GM12878 (cell line): ENCODE data around the gene KCNB1. TPM values are rescaled to one million over a fixed set of nuclear protein-coding genes. Genes with fewer than 3 reads are reported as not detected.

ENCODE experiments used
- ATAC-seq: fragments of 200-7000 bp; cut with Tn5 transposase; 3 replicates; pipeline ENCODE4 v1.9.1; 2020; ENCODE audit warnings: mild to moderate bottlenecking, moderate library complexity
- BruUV-seq: library from RNA; stranded (reverse); fragments of 400-500 nt; replicated peaks from 2 replicates; lab custom pipeline; 2021; lab: Mats Ljungman, UMichigan
- CTCF ChIA-PET: fragments of 300-600 bp; sonication (Branson Sonifier 250); formaldehyde crosslinking; extraction: SDS; loops from one replicate; lab custom pipeline; 2021; ENCODE audit warnings: inconsistent platforms; lab: Yijun Ruan, JAX
- POLR2A ChIA-PET: fragments of 350-600 bp; formaldehyde crosslinking; extraction: SDS; loops from one replicate; lab custom pipeline; 2021; ENCODE audit warnings: inconsistent platforms; lab: Charles Lee
- RAD21 ChIA-PET: fragments of 300-600 bp; sonication (Branson Sonifier 250); formaldehyde crosslinking; loops from one replicate; lab custom pipeline; 2023; ENCODE audit warnings: antibody characterized with exemption; ENCODE audit not compliant: unreplicated experiment; lab: Charles Lee
- SMC1A ChIA-PET: fragments of 300-600 bp; sonication (Branson Sonifier 250); formaldehyde crosslinking; loops from one replicate; lab custom pipeline; 2023; ENCODE audit not compliant: unreplicated experiment, uncharacterized antibody; lab: Charles Lee
- DNase-seq: peaks from one replicate; pipeline ENCODE4 v3.0.0-alpha.2; 2011; ENCODE audit warnings: low read depth, low spot score
- FAIRE-seq: peaks from 3 replicates; lab custom pipeline; 2011; peaks lifted over from hg19 to GRCh38; lab: Jason Lieb, UNC
- H2AFZ ChIP-seq: 2 replicates; pipeline ENCODE4 v1.6.0; 2011; ENCODE audit warnings: low read depth, low read length, control low read depth; ENCODE audit not compliant: control insufficient read depth
- H3K27ac ChIP-seq: 2 replicates; pipeline ENCODE4 v1.5.1; 2011; ENCODE audit warnings: control low read depth; ENCODE audit not compliant: control insufficient read depth, insufficient read depth
- H3K27me3 ChIP-seq, 2 experiments: replicated peaks in 1 of 2; 2 replicates each; pipeline versions ENCODE4 v1.6.0 to v1.6.1; 2011; ENCODE audit warnings: low read length in 1 of 2; ENCODE audit not compliant: control insufficient read depth in 2 of 2, insufficient read depth in 2 of 2
- H3K36me3 ChIP-seq, 2 experiments: 2 replicates each; pipeline ENCODE4 v1.5.1; 2011; ENCODE audit warnings: low read length in 1 of 2; ENCODE audit not compliant: control insufficient read depth in 2 of 2, insufficient read depth in 2 of 2
- H3K4me1 ChIP-seq: 2 replicates; pipeline ENCODE4 v1.6.1; 2011; ENCODE audit warnings: mild to moderate bottlenecking, low read length, moderate library complexity, mixed read lengths; ENCODE audit not compliant: control insufficient read depth, insufficient read depth
- H3K4me2 ChIP-seq: 2 replicates; pipeline ENCODE4 v1.6.0; 2011; ENCODE audit warnings: control low read depth; ENCODE audit not compliant: control insufficient read depth, insufficient read depth
- H3K4me3 ChIP-seq: fragments of 200-600 bp; sonication (generic); 2 replicates; pipeline ENCODE4 v1.5.1; 2016
- H3K79me2 ChIP-seq: 2 replicates; pipeline ENCODE4 v1.6.0; 2011; ENCODE audit warnings: low read length; ENCODE audit not compliant: control insufficient read depth, insufficient read depth
- H3K9ac ChIP-seq: 2 replicates; pipeline ENCODE4 v1.8.0; 2011; ENCODE audit warnings: low read length, control low read depth, mixed read lengths; ENCODE audit not compliant: control insufficient read depth, insufficient read depth
- H3K9me3 ChIP-seq: replicated peaks from 3 replicates; pipeline ENCODE4 v1.5.1; 2011; ENCODE audit warnings: mild to moderate bottlenecking, low read length; ENCODE audit not compliant: control insufficient read depth, insufficient read depth
- H4K20me1 ChIP-seq: 2 replicates; pipeline ENCODE4 v1.6.0; 2011; ENCODE audit not compliant: control insufficient read depth, insufficient read depth
- ETV6 ChIP-seq, 2 experiments: fragments of 450-650 bp in 1 of 2; IDR thresholded peaks in 1 of 2; conservative IDR thresholded peaks in 1 of 2; 2 replicates each; pipeline ENCODE4 v1.6.1; 2014; ENCODE audit warnings: antibody characterized with exemption in 1 of 2, borderline replicate concordance in 1 of 2, low read depth in 1 of 2, mild to moderate bottlenecking in 1 of 2, moderate library complexity in 1 of 2
- KLF5 ChIP-seq: fragments of 450-650 bp; IDR thresholded peaks from 2 replicates; pipeline ENCODE4 v1.6.1; 2014; ENCODE audit warnings: mild to moderate bottlenecking; ENCODE audit not compliant: partially characterized antibody
- PAX5 ChIP-seq: IDR thresholded peaks from 2 replicates; pipeline ENCODE4 v1.6.1; 2011; ENCODE audit warnings: low read depth, low read length, borderline replicate concordance
- PRDM15 ChIP-seq: fragments of 450-650 bp; formaldehyde crosslinking; IDR thresholded peaks from 2 replicates; pipeline ENCODE4 v1.4.0; 2020; ENCODE audit warnings: mild to moderate bottlenecking, moderate library complexity
- WGBS: methylation state at CpG from one replicate; pipeline ENCODE4 v1.1.6; 2016; ENCODE audit warnings: low lambda C conversion rate; ENCODE audit not compliant: insufficient replicate concordance, insufficient coverage; ENCODE audit errors: missing lambda C conversion rate; 5-methylcytosine and 5-hydroxymethylcytosine counted together
- in situ Hi-C: fragments of 300-500 bp; cut with MboI; formaldehyde crosslinking; loops from 9 replicates; pipeline ENCODE4 v1.14.3; 2018; ENCODE audit warnings: mixed read lengths
- intact Hi-C: fragments of 100-400 bp; cut with micrococcal nuclease; formaldehyde crosslinking; loops from one replicate; pipeline ENCODE4 v1.14.2; 2022; ENCODE audit not compliant: unreplicated experiment
- polyA plus RNA-seq, 11 experiments: library from polyadenylated mRNA; depleted of rRNA in 4 of 11; unstranded in 6 of 11; stranded (reverse) in 5 of 11; fragments of >200 nt; fragmentation: Nextera tagmentation in 4 of 11; fragmentation: Illumina TruSeq in 1 of 11; extraction: Ambion mirVana in 4 of 11; extraction: Trizol in 1 of 11; gene quantifications; 1 replicate in 1 of 11; 2 replicates in 10 of 11; pipeline versions ENCODE4 v1.2.1 to v1.2.3, GENCODE V29; 2011 to 2016; ENCODE audit warnings: inconsistent platforms in 2 of 11, missing spikeins in 2 of 11, low read depth in 1 of 11
- total RNA-seq, 4 experiments: library from RNA; depleted of rRNA in 3 of 4; stranded (reverse); fragments of >200 nt in 3 of 4; fragmentation: Illumina TruSeq in 1 of 4; extraction: Trizol in 1 of 4; gene quantifications; 2 replicates each; pipeline versions ENCODE4 v1.2.1 to v1.2.3, GENCODE V29; 2013 to 2021

KCNB1 gene
- total and polyA plus RNA-seq, 10 of the 15 experiments (the other 5 are each of a cell fraction or from before 2014, with no cell fraction given): 0.02 to 0.08 (median 0.03) TPM; not detected in 7

- no peaks in the 10 kb centered on the region; the same call in 2 of the 3 replicates for H3K9me3 ChIP-seq
- no TSS peak for BruUV-seq
- no peak overlapping the region for H3K4me2 ChIP-seq
- no peaks in the 10 kb centered on the region for H3K36me3 ChIP-seq
- POLR2A ChIA-PET: no interaction called here
- no peak for FAIRE-seq
- H2AFZ ChIP-seq: no peak overlapping the region
- ATAC-seq: no peak
- no peaks in the 10 kb centered on the region for H3K4me1 ChIP-seq
- intact Hi-C loops: no loop called here
- H3K27ac ChIP-seq: no peak overlapping the region
- no peaks in the 10 kb centered on the region for H3K79me2 ChIP-seq
- WGBS: 61% methylated on average over 9 of the region's 9 CpGs
- in situ Hi-C loops: no loop called here
- peaks cover under 1 to 2% of the 10 kb centered on the region in 2 experiments; a peak in 3 of 4 replicates for H3K27me3 ChIP-seq
- no peak overlapping the region for H3K9ac ChIP-seq
- TF ChIP-seq KLF5 (no peak), PAX5 (no peak), PRDM15 (CRISPR knock-in tag) (no peak), ETV6 (conservative IDR thresholded peaks at IDR 0.05 in 1 of 2, IDR thresholded peaks at IDR 0.05 in 1 of 2; ENCODE audit: borderline replicate concordance in 1 of 2, low read depth in 1 of 2) (no peak)
- CTCF ChIA-PET: interaction anchor here (1.0 kb wide), 1 partner anchor 13 kb away, joined by 3 read pairs; no protein-coding TSS in a partner anchor
- no peak overlapping the region for H3K4me3 ChIP-seq
- no peaks in the 10 kb centered on the region for H4K20me1 ChIP-seq
- DNase-seq: no peak
- SMC1A ChIA-PET: no interaction called here
- RAD21 ChIA-PET: no interaction called here
Measured at GRCh38 chr20:49372095-49372734, 110.3 kb downstream of the KCNB1 start.
